Measurements from ENCODE around the gene ERAP2. TPM values are rescaled to one million over a fixed set of nuclear protein-coding genes. Genes with fewer than 3 reads are reported as not detected.

The ERAP2 gene
- total and polyA plus RNA-seq, 2 experiments from 2014 or later, result 1.1 to 1.8 TPM

DNA sequence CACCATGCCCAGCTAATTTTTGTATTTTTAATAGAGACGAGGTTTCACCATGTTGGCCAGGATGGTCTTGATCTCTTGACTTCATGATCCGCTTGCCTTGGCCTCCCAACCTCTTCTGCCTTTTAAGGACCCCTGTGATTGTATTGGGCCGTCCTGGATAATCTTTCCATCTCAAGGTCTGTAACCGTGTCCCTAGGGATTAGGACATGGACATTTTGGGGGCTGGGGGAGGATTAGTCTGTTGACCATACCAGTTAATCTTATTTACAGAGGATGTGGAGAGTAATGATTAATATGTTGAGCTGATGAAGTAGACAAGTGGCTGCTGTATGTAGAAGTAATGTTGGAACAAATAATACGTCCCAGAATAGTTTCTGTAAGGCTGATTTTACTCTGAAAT lies 82.7 kb downstream of the ERAP2 start:
- no peaks in the 10 kb centered on the region for H4K20me1 ChIP-seq (ENCODE audit: insufficient read depth)
- 94 to 95% methylated on average over 5 of the region's 5 CpGs for WGBS, 2 experiments (ENCODE audit: low coverage in 1 of 2, low lambda C conversion rate in 2 of 2, missing lambda C conversion rate in 2 of 2)

DNA sequence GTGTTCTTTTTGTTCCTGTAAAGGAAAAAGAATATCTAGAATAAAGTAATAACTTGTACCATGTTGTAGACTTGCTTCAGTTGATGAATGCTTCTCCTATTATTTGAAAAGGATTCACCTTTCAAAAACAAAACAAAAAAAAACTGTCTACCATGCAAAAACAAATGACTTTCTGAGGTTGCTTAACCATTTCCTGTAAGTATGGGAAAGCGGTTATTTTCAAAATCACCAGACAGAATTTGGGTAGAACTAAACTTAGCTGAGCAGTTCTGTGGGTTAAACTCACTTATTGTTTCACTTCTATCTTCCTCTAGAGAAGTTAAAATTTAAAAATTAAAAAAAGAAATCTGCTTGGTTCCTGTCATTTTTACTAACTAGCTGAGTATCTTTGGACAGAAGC lies 84.8 kb downstream of the ERAP2 start:
- no peaks in the 10 kb centered on the region for H3K9me2 ChIP-seq (ENCODE audit: insufficient read depth)
- H3F3A ChIP-seq (ENCODE audit: insufficient read depth), result peaks cover 18% of the 10 kb centered on the region; the same call in 1 of the 2 replicates
- no peak overlapping the region for H2AFZ ChIP-seq
- 97 to 98% methylated on average over 1 of the region's 1 CpG for WGBS, 2 experiments (ENCODE audit: low coverage in 1 of 2, low lambda C conversion rate in 2 of 2, missing lambda C conversion rate in 2 of 2)
- peaks cover 15% of the 10 kb centered on the region for H3K4me1 ChIP-seq (ENCODE audit: insufficient read depth)
- no peaks in the 10 kb centered on the region for H3K9me3 ChIP-seq (ENCODE audit: low read depth)
- H3K36me3 ChIP-seq (ENCODE audit: low read depth), result no peaks in the 10 kb centered on the region
- no peak for DNase-seq
- no peak overlapping the region for H3K4me3 ChIP-seq
- H3K79me2 ChIP-seq (ENCODE audit: insufficient read depth), result peaks cover 86% of the 10 kb centered on the region
- TF ChIP-seq EZH2 (IDR thresholded peaks at IDR 0.05; ENCODE audit: insufficient read depth, poor library complexity, severe bottlenecking) (no peak), EZH2phosphoT487 (IDR thresholded peaks at IDR 0.05; ENCODE audit: insufficient read depth, low read depth) (no peak)
- H3K27ac ChIP-seq, result no peak overlapping the region
- no peaks in the 10 kb centered on the region for H4K20me1 ChIP-seq (ENCODE audit: insufficient read depth)
- no peaks in the 10 kb centered on the region for H3K27me3 ChIP-seq (replicated peaks; ENCODE audit: insufficient read depth)
- H3K4me2 ChIP-seq (ENCODE audit: unreplicated experiment), result no peak overlapping the region
- in situ Hi-C loops (cut with MboI), result no loop called here
- no peak overlapping the region for H3K9ac ChIP-seq

More for the DNA sequence above, 82.7 kb downstream of the ERAP2 start:
- Histone ChIP-seq H3K9me2 (ENCODE audit: insufficient read depth) (no peaks in the 10 kb centered on the region), H3K36me3 (ENCODE audit: low read depth) (no peaks in the 10 kb centered on the region), H3K4me2 (ENCODE audit: unreplicated experiment) (no peak overlapping the region), H3K4me1 (ENCODE audit: insufficient read depth) (peaks cover 15% of the 10 kb centered on the region), H3F3A (ENCODE audit: insufficient read depth) (peaks cover 17% of the 10 kb centered on the region; the same call in 1 of the 2 replicates), H3K4me3 (no peak overlapping the region), H2AFZ (no peak overlapping the region), H3K9me3 (ENCODE audit: low read depth) (no peaks in the 10 kb centered on the region), H3K27me3 (replicated peaks; ENCODE audit: insufficient read depth) (no peaks in the 10 kb centered on the region), H3K27ac (no peak overlapping the region), H3K9ac (no peak overlapping the region), H3K79me2 (ENCODE audit: insufficient read depth) (peaks cover 83% of the 10 kb centered on the region)
- in situ Hi-C loops (cut with MboI), result no loop called here
- no peak for DNase-seq
- no peak for TF ChIP-seq EZH2phosphoT487 (IDR thresholded peaks at IDR 0.05; ENCODE audit: insufficient read depth, low read depth)
- no peak for TF ChIP-seq EZH2 (IDR thresholded peaks at IDR 0.05; ENCODE audit: insufficient read depth, poor library complexity, severe bottlenecking)

DNA sequence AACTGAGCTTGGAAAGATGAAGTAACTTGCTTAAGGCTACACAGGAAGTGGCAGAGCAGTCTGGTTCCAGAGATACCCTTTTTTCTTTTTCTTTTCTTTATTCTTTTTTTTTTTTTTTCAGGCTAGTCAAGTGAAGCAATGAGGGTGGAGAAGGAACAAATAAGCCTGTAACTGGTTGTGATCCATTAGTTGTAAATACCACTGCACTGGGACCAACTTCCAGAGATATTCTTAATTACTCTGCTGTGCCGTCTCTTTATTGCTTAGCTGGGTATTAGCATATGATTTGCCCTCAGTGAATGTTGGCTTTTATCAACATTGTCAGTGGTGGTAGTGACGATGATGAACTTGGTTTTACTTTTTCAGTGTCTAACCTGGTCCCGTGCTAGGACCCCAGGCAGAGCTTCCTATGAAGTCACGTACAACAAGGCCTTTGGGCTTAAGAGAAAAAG lies 86.3 kb downstream of the ERAP2 start:
- peaks cover 84% of the 10 kb centered on the region for H3K79me2 ChIP-seq (ENCODE audit: insufficient read depth)
- H3F3A ChIP-seq (ENCODE audit: insufficient read depth), result peaks cover 18% of the 10 kb centered on the region; the same call in 1 of the 2 replicates
- no peaks in the 10 kb centered on the region for H3K27me3 ChIP-seq (replicated peaks; ENCODE audit: insufficient read depth)
- H3K27ac ChIP-seq, result peak overlapping the region; percentile 74
- H4K20me1 ChIP-seq (ENCODE audit: insufficient read depth), result no peaks in the 10 kb centered on the region
- H3K9ac ChIP-seq, result no peak overlapping the region
- H3K36me3 ChIP-seq (ENCODE audit: low read depth), result no peaks in the 10 kb centered on the region
- DNase-seq, result no peak
- no peaks in the 10 kb centered on the region for H3K9me2 ChIP-seq (ENCODE audit: insufficient read depth)
- H2AFZ ChIP-seq, result no peak overlapping the region
- WGBS, 2 experiments (ENCODE audit: low coverage in 1 of 2, low lambda C conversion rate in 2 of 2, missing lambda C conversion rate in 2 of 2), result 57 to 69% methylated on average over 4 of the region's 4 CpGs
- TF ChIP-seq EZH2 (IDR thresholded peaks at IDR 0.05; ENCODE audit: insufficient read depth, poor library complexity, severe bottlenecking), result no peak
- no peak for TF ChIP-seq EZH2phosphoT487 (IDR thresholded peaks at IDR 0.05; ENCODE audit: insufficient read depth, low read depth)
- peaks cover 15% of the 10 kb centered on the region for H3K4me1 ChIP-seq (ENCODE audit: insufficient read depth)
- no peaks in the 10 kb centered on the region for H3K9me3 ChIP-seq (ENCODE audit: low read depth)
- peak overlapping the region; percentile 18 for H3K4me2 ChIP-seq (ENCODE audit: unreplicated experiment)
- in situ Hi-C loops (cut with MboI), result no loop called here
- no peak overlapping the region for H3K4me3 ChIP-seq

DNA sequence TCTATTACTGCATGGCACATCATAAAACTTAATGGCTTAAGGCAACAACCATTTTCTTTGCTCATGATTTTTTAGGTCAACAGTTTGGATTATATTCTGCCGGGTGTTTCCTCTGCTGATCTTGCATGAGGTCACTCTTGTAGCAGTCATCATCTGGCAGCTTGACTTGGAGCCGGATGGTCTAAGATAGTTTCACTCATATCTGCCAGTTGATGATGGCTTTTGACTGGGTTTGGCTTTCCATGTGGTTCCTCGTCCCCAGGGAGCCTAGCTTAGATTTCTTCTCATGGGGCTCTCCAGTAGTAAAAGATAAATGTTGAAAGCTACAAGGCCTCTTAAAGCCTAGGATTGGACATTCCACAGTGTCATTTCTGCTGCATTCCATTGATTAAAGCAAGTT lies 87.0 kb downstream of the ERAP2 start:
- Histone ChIP-seq H3K4me3 (peak overlapping the region; percentile 10; the same call in 1 of the 2 replicates), H3F3A (ENCODE audit: insufficient read depth) (peaks cover 18% of the 10 kb centered on the region; the same call in 1 of the 2 replicates), H3K79me2 (ENCODE audit: insufficient read depth) (peaks cover 83% of the 10 kb centered on the region), H4K20me1 (ENCODE audit: insufficient read depth) (no peaks in the 10 kb centered on the region), H3K9ac (0 out of 2 replicates have a peak overlapping the region, but pooled peaks have one; percentile 18), H3K4me1 (ENCODE audit: insufficient read depth) (peaks cover 22% of the 10 kb centered on the region), H3K27ac (peak overlapping the region; percentile 74), H3K4me2 (ENCODE audit: unreplicated experiment) (peak overlapping the region; percentile 31), H3K9me2 (ENCODE audit: insufficient read depth) (no peaks in the 10 kb centered on the region), H2AFZ (peak overlapping the region; percentile 42; the same call in 1 of the 2 replicates), H3K36me3 (ENCODE audit: low read depth) (no peaks in the 10 kb centered on the region), H3K9me3 (ENCODE audit: low read depth) (no peaks in the 10 kb centered on the region), H3K27me3 (replicated peaks; ENCODE audit: insufficient read depth) (no peaks in the 10 kb centered on the region)
- no peak for TF ChIP-seq EZH2phosphoT487 (IDR thresholded peaks at IDR 0.05; ENCODE audit: insufficient read depth, low read depth)
- no peak for TF ChIP-seq EZH2 (IDR thresholded peaks at IDR 0.05; ENCODE audit: insufficient read depth, poor library complexity, severe bottlenecking)
- in situ Hi-C loops (cut with MboI), result no loop called here
- peak; percentile 95 for DNase-seq
- 5 to 9% methylated on average over 3 of the region's 3 CpGs for WGBS, 2 experiments (ENCODE audit: low coverage in 1 of 2, low lambda C conversion rate in 2 of 2, missing lambda C conversion rate in 2 of 2)

Data from GM23248 (cell line).